Hematopoietic multipotent progenitor cell treated with erythropoietin and hydrocortisone succinate and interleukin-3 and kit ligand, for 15 days (in vitro differentiated cells): ENCODE results near the gene TRAF7.
A peak's percentile ranks its signal among the peaks of the same experiment; 100 is the strongest.
"Not testable (repeated sequence)": the region's sequence is repeated elsewhere in the genome, so short reads cannot be mapped to it uniquely, and the experiment has no call there.

Experiments
- DNase-seq: peaks from one replicate; pipeline ENCODE4 v3.0.0-alpha.2; 2015; ENCODE audit warnings: low spot score

Gene TRAF7

GRCh38 chr16:2200313-2200712 lies 44.7 kb downstream of the TRAF7 start:
- DNase-seq: no peak

GRCh38 chr16:2203119-2203688 lies 47.6 kb downstream of the TRAF7 start:
- not testable (repeated sequence) for DNase-seq

- DNase-seq: no peak
These were observed 49.0 kb downstream of the TRAF7 start for GRCh38 chr16:2204416-2205103.

GRCh38 chr16:2205104-2205966 lies 49.8 kb downstream of the TRAF7 start, which contains the start of gene MLST8:
Gene MLST8 (plus strand): TSS chr16:2205454. CDS start chr16:2206086, 632 bp downstream.
- peak; percentile 90 for DNase-seq

- no peak for DNase-seq
These were observed 50.4 kb downstream of the TRAF7 start for GRCh38 chr16:2205967-2206313.

- DNase-seq: no peak
These were observed 50.8 kb downstream of the TRAF7 start for GRCh38 chr16:2206420-2206779.

- DNase-seq: no peak
These were observed 51.3 kb downstream of the TRAF7 start for GRCh38 chr16:2206780-2207433.

GRCh38 chr16:2207872-2208271 lies 52.3 kb downstream of the TRAF7 start:
- no peak for DNase-seq

GRCh38 chr16:2208308-2208707 lies 52.7 kb downstream of the TRAF7 start:
- no peak for DNase-seq

- no peak for DNase-seq
These were observed 53.2 kb downstream of the TRAF7 start for GRCh38 chr16:2208772-2209171.

- DNase-seq: no peak
These were observed 53.9 kb downstream of the TRAF7 start for GRCh38 chr16:2209258-2210008.

GRCh38 chr16:2210009-2210332 lies 54.4 kb downstream of the TRAF7 start:
- no peak for DNase-seq

- DNase-seq: no peak
These were observed 55.1 kb downstream of the TRAF7 start, which contains the start of gene BRICD5 for GRCh38 chr16:2210386-2211365. Gene BRICD5 (minus strand): TSS chr16:2210863. CDS start chr16:2210833, 30 bp downstream.

- peak; percentile 12 for DNase-seq
These were observed 56.4 kb downstream of the TRAF7 start for GRCh38 chr16:2211923-2212347.

GRCh38 chr16:2212362-2213324 lies 57.1 kb downstream of the TRAF7 start:
- DNase-seq: no peak

GRCh38 chr16:2213817-2214718 lies 58.5 kb downstream of the TRAF7 start:
- no peak for DNase-seq

GRCh38 chr16:2214719-2214968 lies 59.1 kb downstream of the TRAF7 start, which contains the start of gene PGP:
Gene PGP (minus strand): TSS chr16:2214840. CDS start chr16:2214777, 63 bp downstream.
- no peak for DNase-seq

- no peak for DNase-seq
These were observed 60.7 kb downstream of the TRAF7 start for GRCh38 chr16:2216330-2216729.
